ENCODE measurements around the gene FKBP10. TPM values are rescaled to one million over a fixed set of nuclear protein-coding genes. Genes with fewer than 3 reads are reported as not detected.
"Not testable (repeated sequence)": the region's sequence is repeated elsewhere in the genome, so short reads cannot be mapped to it uniquely, and the experiment has no call there.

FKBP10 gene
- total and polyA plus RNA-seq, 5 experiments from 2014 or later: not detected

DNA sequence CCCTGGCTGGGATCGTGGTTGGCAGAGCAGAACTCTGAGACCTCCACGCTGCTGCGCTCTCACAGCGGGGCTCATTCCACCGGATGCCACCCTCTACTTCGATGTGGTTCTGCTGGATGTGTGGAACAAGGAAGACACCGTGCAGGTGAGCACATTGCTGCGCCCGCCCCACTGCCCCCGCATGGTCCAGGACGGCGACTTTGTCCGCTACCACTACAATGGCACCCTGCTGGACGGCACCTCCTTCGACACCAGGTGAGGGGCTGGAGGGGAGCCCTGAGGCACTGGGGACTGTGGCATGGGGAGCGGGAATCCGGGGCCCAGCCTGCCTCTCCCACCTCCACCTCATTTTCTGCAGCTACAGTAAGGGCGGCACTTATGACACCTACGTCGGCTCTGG, 5.2 kb downstream of the FKBP10 start:
- ATAC-seq (no peak), DNase-seq (no peak)
- no peaks in the 10 kb centered on the region for H3K36me3 Mint-ChIP-seq
- POLR2A ChIA-PET: interaction anchor here (0.7 kb wide), 1 partner anchor 590 kb away, joined by 4 read pairs; no protein-coding TSS in a partner anchor
- no peak overlapping the region for H3K4me3 Mint-ChIP-seq
- peaks cover 0 to 4% (median 3%) of the 10 kb centered on the region in 4 donors for H3K4me1 Mint-ChIP-seq
- no peaks in the 10 kb centered on the region for H3K9me3 Mint-ChIP-seq
- H3K27ac Mint-ChIP-seq: no peak overlapping the region
- H3K27me3 Mint-ChIP-seq: peaks cover 0 to 7% (median 0%) of the 10 kb centered on the region in 5 donors

DNA sequence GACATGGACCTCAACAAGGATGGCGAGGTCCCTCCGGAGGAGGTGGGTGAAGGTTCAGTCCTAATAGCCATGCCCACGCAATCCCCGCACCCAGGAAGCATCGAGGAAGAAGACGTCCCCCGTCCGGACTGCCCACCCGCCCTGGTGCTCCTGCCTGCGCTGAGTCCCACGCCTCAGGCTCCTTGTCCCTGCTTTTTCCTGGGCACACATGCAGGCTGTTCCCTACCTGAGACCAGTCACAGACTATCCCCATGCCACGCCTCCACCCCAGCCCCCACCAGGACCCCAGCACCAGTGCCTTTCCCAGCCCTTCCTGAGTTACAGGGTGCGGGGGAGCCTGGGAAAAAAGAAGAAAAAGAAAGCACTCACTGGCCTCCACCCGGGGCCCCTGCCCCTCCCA, 9.0 kb downstream of the FKBP10 start:
- DNase-seq (no peak), ATAC-seq (no peak)
- H3K4me1 Mint-ChIP-seq: no peaks in the 10 kb centered on the region
- H3K27me3 Mint-ChIP-seq: peaks cover 0 to 7% (median 0%) of the 10 kb centered on the region in 5 donors
- no peak overlapping the region for H3K4me3 Mint-ChIP-seq
- no peaks in the 10 kb centered on the region for H3K9me3 Mint-ChIP-seq
- peaks cover 0 to 17% (median 0%) of the 10 kb centered on the region in 3 donors for H3K36me3 Mint-ChIP-seq
- no peak overlapping the region for H3K27ac Mint-ChIP-seq
- POLR2A ChIA-PET: no interaction called here

DNA sequence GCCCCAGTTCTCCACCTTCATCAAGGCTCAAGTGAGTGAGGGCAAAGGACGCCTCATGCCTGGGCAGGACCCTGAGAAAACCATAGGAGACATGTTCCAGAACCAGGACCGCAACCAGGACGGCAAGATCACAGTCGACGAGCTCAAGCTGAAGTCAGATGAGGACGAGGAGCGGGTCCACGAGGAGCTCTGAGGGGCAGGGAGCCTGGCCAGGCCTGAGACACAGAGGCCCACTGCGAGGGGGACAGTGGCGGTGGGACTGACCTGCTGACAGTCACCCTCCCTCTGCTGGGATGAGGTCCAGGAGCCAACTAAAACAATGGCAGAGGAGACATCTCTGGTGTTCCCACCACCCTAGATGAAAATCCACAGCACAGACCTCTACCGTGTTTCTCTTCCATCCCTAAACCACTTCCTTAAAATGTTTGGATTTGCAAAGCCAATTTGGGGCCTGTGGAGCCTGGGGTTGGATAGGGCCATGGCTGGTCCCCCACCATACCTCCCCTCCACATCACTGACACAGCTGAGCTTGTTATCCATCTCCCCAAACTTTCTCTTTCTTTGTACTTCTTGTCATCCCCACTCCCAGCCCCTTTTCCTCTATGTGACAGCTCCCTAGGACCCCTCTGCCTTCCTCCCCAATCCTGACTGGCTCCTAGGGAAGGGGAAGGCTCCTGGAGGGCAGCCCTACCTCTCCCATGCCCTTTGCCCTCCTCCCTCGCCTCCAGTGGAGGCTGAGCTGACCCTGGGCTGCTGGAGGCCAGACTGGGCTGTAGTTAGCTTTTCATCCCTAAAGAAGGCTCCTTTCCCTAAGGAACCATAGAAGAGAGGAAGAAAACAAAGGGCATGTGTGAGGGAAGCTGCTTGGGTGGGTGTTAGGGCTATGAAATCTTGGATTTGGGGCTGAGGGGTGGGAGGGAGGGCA, 9.7 kb downstream of the FKBP10 start:
- Mint-ChIP-seq H3K27me3 (peaks cover 0 to 7% (median 0%) of the 10 kb centered on the region in 5 donors), H3K36me3 (peaks cover 0 to 20% (median 0%) of the 10 kb centered on the region in 3 donors), H3K9me3 (no peaks in the 10 kb centered on the region), H3K4me1 (no peaks in the 10 kb centered on the region), H3K27ac (peak overlapping the region in 1 of 10 donors; percentile 11), H3K4me3 (peak overlapping the region in 1 of 10 donors; percentile 40)
- no peak for ATAC-seq
- POLR2A ChIA-PET: interaction anchor here (0.9 kb wide), 1 partner anchor 10 kb away, joined by 5 read pairs; the partner anchor contains the start of gene P3H4
- DNase-seq: no peak

DNA sequence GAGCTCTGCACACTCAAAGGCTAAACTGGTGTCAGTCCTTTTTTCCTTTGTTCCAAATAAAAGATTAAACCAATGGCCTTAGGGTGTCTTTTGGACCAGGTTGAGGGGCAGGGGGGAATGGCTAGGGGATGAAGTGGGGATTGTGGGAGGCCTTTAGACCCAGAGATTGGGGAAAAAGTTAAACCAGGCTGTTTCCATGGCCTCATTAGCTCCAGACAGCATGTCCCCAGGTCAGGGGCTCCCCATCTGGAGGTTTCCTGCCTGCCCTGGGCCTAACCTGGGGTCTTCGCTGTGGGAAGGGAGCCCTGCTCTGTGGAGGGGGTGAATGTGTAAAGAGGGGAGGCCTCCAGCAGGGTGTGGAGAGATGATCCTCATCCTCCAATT, 10.3 kb downstream of the FKBP10 start:
- Mint-ChIP-seq H3K27me3 (peaks cover 0 to 3% (median 0%) of the 10 kb centered on the region in 5 donors), H3K27ac (no peak overlapping the region), H3K9me3 (no peaks in the 10 kb centered on the region), H3K4me3 (no peak overlapping the region), H3K36me3 (peaks cover 0 to 26% (median 0%) of the 10 kb centered on the region in 3 donors), H3K4me1 (no peaks in the 10 kb centered on the region)
- no peak for ATAC-seq
- POLR2A ChIA-PET: interaction anchor here (0.9 kb wide), 1 partner anchor 11 kb away, joined by 5 read pairs; the partner anchor contains the start of gene P3H4
- DNase-seq: no peak

DNA sequence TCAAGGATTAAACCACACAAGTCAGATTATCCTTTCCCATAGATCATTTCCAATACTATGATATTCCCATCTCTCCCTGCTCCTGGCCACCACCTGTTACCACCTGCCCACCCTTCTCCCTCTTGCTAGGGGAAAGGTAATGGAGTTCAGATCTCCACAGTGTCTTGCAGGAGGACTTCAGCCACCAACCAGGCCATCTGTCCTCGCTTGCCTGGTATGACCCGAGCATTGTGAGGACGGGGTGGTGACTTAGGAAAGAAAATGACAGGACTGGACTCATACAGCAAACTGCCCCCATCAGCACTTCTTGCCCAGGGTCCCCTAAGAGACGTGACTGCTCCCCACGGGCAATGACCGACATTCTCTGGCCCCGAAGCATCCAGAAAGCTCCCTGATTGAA, 10.8 kb downstream of the FKBP10 start:
- Mint-ChIP-seq H3K27ac (no peak overlapping the region), H3K4me1 (no peaks in the 10 kb centered on the region), H3K4me3 (no peak overlapping the region), H3K27me3 (no peaks in the 10 kb centered on the region), H3K9me3 (no peaks in the 10 kb centered on the region), H3K36me3 (peaks cover 0 to 29% (median 0%) of the 10 kb centered on the region in 3 donors)
- DNase-seq (no peak), ATAC-seq (no peak)
- POLR2A ChIA-PET: interaction anchor here (0.5 kb wide), 1 partner anchor 113 kb away, joined by 4 read pairs; no protein-coding TSS in a partner anchor

DNA sequence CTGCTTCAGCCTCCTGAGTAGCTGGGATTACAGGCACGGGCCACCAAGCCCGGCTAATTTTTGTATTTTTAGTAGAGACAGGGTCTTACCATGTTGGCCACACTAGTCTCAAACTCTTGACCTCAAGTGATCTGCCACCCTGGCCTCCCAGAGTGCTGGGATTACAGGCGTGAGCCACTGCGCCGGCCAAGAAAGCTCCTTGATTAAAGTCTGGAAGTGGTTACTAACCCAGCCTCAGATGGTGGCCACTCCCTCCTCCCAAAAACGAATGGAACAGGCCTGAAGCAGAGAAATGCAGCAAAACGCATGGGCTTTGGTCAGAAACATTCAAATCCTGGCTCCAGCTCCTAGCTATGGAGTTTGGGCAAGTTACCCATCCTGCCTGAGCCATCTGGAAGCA, 11.3 kb downstream of the FKBP10 start:
- Mint-ChIP-seq H3K27me3 (no peaks in the 10 kb centered on the region), H3K9me3 (no peaks in the 10 kb centered on the region), H3K4me1 (no peaks in the 10 kb centered on the region), H3K4me3 (no peak overlapping the region), H3K27ac (no peak overlapping the region), H3K36me3 (peaks cover 0 to 33% (median 0%) of the 10 kb centered on the region in 3 donors)
- POLR2A ChIA-PET: interaction anchor here (0.5 kb wide), 1 partner anchor 114 kb away, joined by 4 read pairs; no protein-coding TSS in a partner anchor
- ATAC-seq (no peak), DNase-seq (no peak)

DNA sequence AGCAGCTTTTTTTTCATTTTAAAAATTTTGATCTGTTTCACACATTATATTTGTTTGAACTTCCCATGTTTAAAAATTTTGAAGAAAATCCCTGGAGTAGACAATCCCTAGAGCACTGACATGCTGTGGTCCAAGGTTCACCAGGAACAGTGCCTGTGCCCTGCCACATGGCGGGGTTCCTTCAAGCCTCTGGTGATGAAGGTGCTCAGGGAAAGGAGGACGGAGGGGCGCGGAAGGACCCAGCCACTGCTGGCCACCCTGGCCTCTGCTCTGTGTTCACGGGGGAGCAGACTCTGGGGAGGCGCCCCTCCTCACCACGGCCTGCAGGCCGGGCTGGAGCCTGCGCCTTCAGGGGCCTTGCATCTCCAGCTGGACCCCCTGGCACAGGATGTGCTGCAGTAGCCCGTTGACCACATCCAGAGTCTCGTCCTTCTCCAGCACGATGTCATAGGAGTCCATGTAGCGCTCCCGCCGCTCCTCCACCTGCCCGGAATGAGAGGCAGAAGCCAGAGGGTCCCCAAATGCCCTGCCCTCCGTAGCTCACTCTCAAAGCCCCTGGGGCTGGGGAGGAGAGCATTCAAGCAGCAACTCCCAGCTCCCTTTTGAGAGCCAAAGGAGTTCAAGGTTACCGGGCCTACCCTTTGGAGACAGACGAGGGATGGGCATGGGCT, 12.5 kb downstream of the FKBP10 start:
- Mint-ChIP-seq H3K27me3 (no peaks in the 10 kb centered on the region), H3K4me3 (no peak overlapping the region), H3K36me3 (peaks cover 0 to 43% (median 5%) of the 10 kb centered on the region in 3 donors), H3K9me3 (no peaks in the 10 kb centered on the region), H3K4me1 (no peaks in the 10 kb centered on the region), H3K27ac (peak overlapping the region in 1 of 10 donors; percentile 22)
- POLR2A ChIA-PET: interaction anchor here (1.4 kb wide), 1 partner anchor 13 kb away, joined by 3 read pairs; the partner anchor contains the start of gene P3H4
- ATAC-seq (no peak), DNase-seq (no peak)

DNA sequence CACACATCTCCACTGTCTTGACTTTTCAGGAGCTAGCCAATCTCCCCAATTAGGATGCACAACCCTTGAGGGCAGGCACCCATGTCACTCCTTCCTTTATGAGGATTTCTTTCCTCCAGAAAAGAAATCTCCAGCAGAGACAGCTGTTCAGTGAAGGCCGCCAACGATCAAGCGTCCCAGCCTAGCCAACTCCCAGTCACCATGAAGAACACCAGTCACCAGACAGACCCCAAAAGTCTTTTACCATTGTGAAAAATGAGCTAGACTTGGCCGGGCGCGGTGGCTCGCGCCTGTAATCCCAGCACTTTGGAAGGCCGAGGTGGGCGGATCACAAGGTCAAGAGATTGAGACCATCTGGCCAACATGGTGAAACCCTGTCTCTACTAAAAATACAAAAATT, 17.2 kb downstream of the FKBP10 start:
- peaks cover 3 to 12% (median 5%) of the 10 kb centered on the region in 4 donors for H3K4me1 Mint-ChIP-seq
- DNase-seq, ATAC-seq, POLR2A ChIA-PET, H3K4me3 Mint-ChIP-seq, H3K27me3 Mint-ChIP-seq, H3K9me3 Mint-ChIP-seq: not testable (repeated sequence)
- H3K36me3 Mint-ChIP-seq: peaks cover 0 to 64% (median 10%) of the 10 kb centered on the region in 3 donors
- peak overlapping the region in 1 of 10 donors; percentile 67 for H3K27ac Mint-ChIP-seq

DNA sequence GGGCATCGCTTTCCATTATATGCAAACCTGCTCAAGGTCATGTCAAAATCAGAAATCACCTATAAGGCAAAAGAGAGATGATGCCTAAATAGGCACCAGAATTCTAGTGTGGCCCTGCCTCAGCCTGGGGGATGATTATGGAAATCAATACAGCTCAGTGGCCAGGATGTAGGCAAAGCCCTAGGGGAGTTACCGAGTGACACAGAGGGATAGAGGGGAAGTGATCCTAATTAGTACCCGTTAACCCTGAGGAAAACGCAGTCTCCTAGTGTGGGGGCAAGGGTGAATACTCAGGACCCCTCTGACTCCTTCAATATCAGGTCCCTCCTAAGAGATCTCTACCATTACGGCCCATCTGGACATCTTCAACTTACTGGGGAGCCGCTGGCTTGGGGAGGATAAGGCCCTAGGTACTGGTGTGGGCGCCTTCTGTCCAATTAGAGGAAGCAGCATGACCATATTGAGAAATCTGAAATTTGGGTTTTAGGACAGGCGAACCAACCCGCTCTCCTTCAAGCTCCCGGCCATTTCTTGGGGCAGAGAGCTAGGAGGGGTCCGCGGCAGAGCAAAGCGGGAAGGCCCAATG, 22.5 kb downstream of the FKBP10 start:
- DNase-seq (no peak), ATAC-seq (no peak)
- Mint-ChIP-seq H3K4me3 (peak overlapping the region; percentile 79 to 93 (median 86)), H3K4me1 (peaks cover 8 to 26% (median 14%) of the 10 kb centered on the region in 4 donors), H3K27ac (peak overlapping the region; percentile 40 to 95 (median 82)), H3K27me3 (peaks cover 0 to 1% (median 0%) of the 10 kb centered on the region in 5 donors), H3K9me3 (no peaks in the 10 kb centered on the region), H3K36me3 (peaks cover 0 to 24% (median 5%) of the 10 kb centered on the region in 3 donors)
- POLR2A ChIA-PET: interaction anchor here (0.6 to 3.6 kb wide), 7 partner anchors 13 to 1019 kb away, joined by 3 to 18 read pairs (median 3); partner anchors contain the start of genes ACLY, KLHL11 and P3H4

DNA sequence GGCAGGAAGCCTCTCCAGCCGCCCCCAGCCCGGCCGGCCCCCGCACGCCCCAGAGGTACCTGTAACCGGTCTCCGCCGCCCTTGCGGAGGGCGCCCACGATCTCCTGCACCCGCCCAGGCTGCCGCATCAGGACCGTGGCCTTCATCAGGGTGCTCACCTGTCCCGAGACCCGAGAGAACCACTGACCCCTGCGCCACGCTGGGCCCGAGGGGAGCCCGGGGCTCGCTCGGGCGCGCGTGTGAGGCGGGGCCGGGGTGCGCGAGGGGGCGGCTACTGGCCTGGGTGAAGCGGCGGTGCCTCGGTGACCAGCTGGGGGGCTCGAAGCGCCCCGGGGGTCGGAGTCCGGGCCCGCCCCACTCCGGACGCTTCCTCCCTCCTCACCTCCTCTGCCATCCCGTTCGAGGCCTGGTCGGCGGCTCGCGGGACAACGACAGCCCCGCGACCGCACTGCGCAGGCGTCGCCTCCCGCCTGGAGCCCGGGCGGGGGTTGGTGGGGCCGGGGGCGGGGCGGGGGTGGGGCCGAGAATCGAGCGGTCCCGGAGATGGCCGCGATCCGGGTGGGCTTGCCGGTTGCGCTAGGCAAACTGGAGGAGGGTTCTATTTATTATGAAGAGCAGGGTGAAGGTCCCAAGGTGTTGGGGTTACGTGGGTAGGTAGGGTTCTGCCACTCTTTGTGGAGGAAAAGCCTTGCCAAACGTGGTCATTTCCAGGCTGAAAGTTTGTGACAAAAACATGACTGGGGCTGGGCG, 23.2 kb downstream of the FKBP10 start, which contains the start of gene NT5C3B:
Gene NT5C3B (minus strand): TSS at position 433 of the 750 bp plus-strand sequence. CDS start 39 bp downstream, at position 394.
- DNase-seq: peak; percentile 25 to 75 (median 58)
- peak within 1 kb of the TSS; percentile 80 to 94 (median 86) for H3K4me3 Mint-ChIP-seq
- H3K27ac Mint-ChIP-seq: peak within 1 kb of the TSS; percentile 55 to 95 (median 82)
- H3K27me3 Mint-ChIP-seq: peaks cover 0 to 1% (median 0%) of the 10 kb centered on the region in 5 donors
- H3K4me1 Mint-ChIP-seq: peaks cover 8 to 26% (median 14%) of the 10 kb centered on the region in 4 donors
- H3K9me3 Mint-ChIP-seq: no peaks in the 10 kb centered on the region
- ATAC-seq: peak; percentile 82 to 88
- POLR2A ChIA-PET: interaction anchor here (0.6 to 3.6 kb wide), 5 partner anchors 24 to 1020 kb away, joined by 3 to 18 read pairs (median 7); partner anchors contain the start of genes ACLY, KLHL11 and P3H4
- peaks cover 0 to 19% (median 5%) of the 10 kb centered on the region in 3 donors for H3K36me3 Mint-ChIP-seq

DNA sequence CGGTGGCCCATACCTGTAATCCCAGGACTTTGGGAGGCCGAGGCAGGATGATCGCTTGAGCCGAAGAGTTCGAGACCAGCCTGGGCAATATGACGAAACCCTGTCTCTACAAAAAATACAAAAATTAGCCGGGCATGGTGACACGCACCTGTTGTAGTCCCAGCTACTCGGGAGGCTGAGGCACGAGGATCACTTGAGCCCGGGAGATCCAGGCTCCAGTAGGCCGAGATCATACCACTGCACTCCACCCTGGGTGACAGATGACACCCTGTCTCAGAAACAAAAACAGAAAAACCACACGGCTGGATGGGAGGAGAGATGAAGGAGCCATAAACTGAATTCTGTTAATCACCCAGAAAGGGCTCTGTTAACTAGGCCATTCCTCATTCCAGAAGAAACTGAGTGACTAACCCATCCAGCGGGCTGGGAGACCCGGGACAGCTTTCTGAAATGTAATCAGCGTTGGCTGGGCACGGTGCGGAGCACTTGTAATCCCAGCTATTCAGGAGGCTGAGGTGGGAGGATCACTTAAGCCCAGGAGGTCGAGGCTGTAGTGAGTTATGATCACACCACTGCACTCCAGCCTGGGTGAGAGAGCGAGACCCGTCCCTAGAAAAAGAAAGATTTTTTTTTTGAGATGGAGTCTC, 23.9 kb downstream of the FKBP10 start:
- Mint-ChIP-seq H3K4me3 (peak overlapping the region; percentile 69 to 94 (median 84)), H3K27ac (peak overlapping the region in 9 of 10 donors; percentile 48 to 91 (median 80)), H3K4me1 (peaks cover 8 to 26% (median 14%) of the 10 kb centered on the region in 4 donors), H3K27me3 (peaks cover 0 to 1% (median 0%) of the 10 kb centered on the region in 5 donors), H3K36me3 (peaks cover 0 to 14% (median 5%) of the 10 kb centered on the region in 3 donors), H3K9me3 (no peaks in the 10 kb centered on the region)
- POLR2A ChIA-PET: interaction anchor here (3.6 kb wide), 1 partner anchor 27 kb away, joined by 18 read pairs; the partner anchor contains the start of gene KLHL11
- ATAC-seq (peak in 1 of 2 donors; percentile 15), DNase-seq (peak in 1 of 10 donors; percentile 4)

All from naive thymus-derived CD8-positive, alpha-beta T cell (primary cell).